Activated CD4-positive, CD25-positive, alpha-beta regulatory T cell treated with anti-CD3 and anti-CD28 coated beads, Interleukin-2, amount 50 U/mL, for 24 hours (primary cell): ENCODE measurements around the gene FKBP1A.

ENCODE experiments used
- ATAC-seq, 2 donors: fragments of 150-1000 bp; cut with Tn5 transposase; one replicate each; pipeline ENCODE4 v1.10.0; 2021; ENCODE audit warnings: mild to moderate bottlenecking in 1 of 2, moderate library complexity in 1 of 2

Gene FKBP1A

DNA sequence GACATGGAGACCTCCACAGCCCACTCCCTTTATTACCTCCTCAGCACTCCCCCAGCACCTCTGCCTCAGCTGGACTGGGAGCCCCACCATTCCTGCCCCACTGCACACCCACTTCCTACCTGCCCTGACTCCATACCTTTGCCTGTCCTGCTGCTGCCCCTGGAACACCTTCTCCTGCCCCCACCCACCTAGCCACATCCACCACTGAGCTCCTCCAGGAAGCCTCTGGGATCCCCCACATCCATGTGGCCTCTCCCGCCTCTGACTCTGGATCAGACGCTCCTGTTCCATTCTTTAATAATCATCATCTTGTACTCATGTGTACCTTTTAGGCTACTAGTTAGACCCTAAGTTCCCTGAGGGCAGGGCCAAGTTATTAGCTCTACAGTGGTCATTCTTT, 61.8 kb downstream of the FKBP1A start:
- ATAC-seq = no peak

DNA sequence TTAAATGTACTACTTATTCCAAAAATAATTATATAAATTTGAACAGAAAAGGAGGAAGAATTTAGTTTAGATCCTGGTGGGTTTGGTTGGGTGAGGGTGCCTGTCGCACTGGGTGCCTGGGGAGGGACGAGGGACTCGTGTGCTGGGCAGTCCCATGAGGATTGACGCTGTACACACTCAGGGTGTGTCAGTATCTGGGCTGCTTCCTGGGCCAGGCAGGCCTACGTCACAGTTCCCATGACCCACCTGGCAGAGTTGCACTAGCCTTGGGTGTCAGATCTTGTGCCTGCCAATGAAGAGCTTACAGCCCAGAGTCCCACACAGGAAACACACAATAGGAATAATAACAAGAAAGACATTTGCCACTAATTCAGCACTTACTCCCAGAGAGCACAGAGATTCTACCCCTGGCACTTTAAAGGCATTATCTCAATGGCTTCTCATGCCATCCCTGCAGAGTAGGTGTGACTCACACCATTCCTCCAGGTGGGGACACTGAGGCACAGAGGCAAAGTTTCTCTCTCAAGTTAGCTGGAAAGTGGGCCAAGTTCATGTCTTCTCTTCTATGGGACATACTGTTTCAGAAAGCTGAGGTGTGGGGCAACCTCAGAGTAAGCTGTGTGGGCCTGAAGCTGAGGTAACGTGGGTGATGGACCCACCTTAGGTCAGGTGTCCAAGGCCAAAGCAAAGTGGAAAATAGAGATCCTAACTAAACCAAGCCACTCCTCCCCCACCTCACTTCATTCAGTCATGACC, 62.6 kb downstream of the FKBP1A start:
- ATAC-seq = peak in 1 of 2 donors; percentile 14

DNA sequence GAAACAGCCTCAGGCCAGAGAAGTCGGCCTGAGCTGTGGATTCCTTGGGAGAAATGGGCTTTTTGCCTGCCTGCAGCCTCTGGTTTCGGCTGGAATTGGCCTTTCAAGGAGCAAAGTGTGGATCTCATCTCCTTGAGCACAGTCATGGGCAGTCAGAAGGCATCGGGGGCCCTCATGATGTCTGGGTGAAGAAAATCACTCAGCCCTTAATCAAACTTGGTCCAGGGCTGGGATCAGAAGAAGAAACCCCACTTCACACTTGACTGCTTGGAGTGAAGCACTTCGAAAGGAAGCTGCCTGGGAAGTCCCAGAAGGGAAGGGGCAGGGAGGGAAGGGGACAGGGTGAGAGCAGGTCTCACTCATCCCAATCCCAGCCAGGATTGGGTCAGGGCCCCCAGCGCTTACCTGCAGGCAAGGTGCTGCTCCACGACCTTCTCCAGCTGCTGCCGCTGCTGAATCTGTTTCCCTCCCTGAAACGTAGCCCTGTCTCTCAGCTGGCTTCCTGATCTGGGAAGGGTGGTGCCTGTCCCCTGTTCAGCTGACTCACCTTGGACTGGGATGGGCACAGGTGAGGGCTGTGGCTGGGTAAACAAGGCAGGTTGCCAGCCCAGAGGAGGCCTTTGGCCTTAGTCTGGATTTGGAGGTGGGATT, 64.0 kb downstream of the FKBP1A start, which contains the start of gene SDCBP2:
Gene SDCBP2 (minus strand): TSS at position 460 of the 651 bp plus-strand sequence. CDS start 8,723 bp downstream, outside the sequence.
- no peak for ATAC-seq

DNA sequence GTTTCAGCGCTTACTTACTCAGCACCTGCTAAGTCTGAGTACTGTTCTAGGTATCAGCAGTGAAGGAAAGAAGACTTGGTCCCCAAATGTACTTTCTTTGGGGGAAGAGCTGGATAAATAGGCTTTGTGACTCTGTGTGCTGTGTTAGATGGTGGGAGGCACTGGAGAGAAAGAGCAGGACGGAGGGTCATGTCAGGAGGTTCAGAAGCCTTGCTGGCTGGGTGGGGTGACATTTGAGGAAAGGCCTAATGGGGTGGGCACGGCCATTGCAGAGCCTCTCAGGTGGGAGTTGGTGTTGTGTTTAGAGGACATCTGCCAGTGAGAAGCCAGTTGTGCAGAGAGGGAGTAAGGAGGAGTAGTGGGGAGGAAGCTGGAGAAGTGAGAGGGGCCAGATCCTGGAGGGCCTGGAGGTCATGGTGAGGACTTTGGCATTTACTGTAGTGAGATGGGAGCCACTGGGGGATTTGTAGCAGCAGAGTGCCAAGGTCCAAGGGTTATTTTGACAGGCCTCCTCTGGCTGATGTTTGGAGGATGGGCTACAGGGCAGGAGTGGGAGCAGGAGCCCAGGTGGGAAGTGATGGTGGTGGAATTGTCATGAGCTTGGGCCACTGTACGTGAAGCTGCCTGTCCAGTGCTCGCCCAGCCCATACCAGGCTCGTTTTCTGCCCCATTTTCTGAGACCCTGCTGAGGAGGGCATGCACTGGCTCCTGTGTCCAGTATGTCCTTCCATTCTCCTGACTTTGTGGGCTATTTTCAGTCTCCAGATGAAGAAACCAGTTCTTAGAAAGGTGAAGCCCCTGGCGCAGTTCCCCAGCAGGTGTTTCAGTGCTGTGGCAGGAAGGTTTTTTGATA, 64.8 kb downstream of the FKBP1A start:
- no peak for ATAC-seq

DNA sequence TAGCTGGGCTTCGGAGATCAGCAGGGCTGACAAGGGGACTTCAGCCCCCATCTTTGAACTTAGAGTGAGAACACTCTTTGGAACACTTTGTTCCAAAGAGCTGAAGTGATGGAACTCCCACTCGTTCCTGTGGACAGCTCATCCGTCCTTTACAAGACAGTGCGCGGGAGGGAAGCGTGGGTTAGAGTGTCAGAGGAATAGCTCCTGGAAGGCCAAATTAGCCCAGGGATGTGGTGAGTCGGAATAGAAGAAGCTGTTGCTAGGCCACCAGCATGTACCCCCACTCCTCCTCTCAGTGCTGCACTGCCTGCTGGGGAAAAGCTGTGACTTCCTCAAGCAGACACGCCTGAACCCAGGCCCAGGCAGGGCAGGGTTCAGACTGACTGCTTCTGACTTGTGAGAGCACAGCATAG, 65.6 kb downstream of the FKBP1A start:
- no peak for ATAC-seq

DNA sequence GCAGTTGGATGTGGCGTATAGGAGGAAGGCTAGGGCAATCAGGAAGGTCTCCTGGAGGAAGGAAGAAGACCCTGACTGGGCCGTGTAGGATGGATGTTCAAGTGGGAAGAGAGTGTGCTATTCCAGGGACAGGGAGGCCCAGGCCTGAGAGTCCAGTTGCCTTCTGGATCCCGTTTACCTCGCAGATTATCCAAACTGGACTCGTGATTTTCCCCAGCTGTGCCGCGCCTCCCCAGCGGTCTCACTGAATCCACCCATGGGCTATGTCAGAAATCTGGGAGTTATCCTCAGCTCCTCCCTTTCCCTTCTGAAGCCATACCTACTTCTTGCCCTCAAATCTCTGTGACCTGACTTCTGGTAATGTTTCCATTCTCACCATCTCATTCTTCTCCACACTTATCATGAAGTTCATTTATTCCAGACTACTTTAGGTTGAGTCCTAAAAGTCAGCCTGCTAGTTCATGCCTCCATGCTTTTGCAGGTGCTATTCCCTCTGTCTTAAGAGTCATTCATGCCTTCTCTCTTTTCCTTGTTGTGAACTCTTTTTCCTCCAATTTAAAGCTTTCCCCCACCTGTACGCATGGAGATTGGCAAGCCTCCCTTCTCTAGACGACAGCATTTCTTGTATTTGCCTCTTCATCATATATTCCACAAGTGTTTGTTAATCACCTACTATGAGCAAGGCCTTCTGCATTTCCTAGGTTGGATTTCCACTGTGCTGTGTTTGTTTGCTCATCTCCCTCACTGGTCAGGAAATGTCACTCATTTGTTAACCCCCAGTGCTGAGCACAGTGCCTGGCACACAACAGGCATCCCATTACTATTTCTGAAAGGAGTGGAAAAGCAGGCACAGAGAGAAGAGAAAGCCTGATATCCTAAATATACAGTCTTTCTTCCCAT, 66.6 kb downstream of the FKBP1A start:
- ATAC-seq = no peak

DNA sequence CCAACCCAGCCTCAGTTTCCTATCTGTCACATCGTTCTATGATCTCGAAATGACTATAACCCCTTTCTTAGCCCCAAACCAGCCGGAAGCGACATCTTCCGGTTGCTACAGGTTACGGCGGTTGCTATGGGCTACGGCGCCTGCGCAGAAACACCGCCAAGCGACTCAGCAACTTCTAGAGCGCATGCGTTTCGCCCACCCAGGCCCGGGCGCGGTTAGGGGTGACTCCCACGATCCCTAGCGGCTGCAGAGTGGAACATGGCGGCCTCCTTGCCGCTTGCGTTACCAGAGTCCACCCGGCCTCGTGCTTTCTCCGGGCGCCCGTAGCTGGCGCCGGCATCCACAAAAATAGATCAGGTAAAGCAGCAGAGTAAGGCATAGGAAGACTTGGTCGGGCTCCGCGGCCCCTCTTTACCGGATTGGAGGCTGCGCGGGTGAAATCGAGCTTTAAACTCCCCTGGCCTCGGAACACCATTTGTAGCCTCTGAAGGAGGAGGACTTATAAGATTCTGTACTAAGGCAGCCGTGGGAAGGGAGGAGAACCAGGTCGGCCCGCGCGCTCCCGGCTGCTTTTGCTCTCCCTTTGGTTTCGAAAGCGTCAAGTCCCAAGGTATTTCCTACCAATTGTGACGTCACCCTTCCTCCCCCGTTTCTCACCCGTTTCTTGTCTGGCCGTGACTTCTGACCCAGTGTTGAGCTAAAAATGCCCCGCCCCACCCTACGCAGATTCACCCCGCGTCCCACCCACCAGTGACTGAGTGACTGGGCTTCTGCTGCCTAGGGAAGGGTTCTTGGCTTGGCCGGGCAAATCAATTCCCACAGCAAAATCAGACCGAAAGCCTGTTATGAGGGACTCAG, 67.5 kb downstream of the FKBP1A start:
- peak; percentile 82 to 89 for ATAC-seq

DNA sequence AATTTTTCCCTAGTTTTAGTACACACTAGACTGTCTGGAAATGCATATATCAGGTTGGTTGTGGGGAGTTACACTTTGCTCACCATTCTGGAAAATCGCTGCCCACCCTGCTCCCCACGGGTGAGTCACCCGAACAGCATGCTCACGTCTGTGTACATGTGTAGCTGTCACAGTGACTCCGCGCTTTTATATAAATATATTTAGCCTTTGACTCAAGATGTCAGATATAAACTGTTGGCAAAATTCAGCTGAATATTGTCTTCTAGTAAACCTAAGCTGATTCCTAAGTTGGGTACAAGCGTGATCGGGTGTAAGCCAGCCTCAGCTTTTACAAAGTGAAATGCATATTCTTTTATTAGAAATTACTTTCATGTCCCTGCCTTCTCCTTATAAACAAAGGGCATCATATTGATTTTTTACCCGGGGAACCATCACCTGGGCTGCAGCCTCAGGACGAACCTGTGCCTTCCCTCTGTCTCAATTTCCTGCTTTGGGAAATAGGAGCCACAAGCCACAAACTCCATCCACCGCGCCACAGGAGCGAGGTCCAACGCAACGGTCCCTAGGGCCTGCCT, 68.2 kb downstream of the FKBP1A start:
- peak; percentile 7 to 28 for ATAC-seq

DNA sequence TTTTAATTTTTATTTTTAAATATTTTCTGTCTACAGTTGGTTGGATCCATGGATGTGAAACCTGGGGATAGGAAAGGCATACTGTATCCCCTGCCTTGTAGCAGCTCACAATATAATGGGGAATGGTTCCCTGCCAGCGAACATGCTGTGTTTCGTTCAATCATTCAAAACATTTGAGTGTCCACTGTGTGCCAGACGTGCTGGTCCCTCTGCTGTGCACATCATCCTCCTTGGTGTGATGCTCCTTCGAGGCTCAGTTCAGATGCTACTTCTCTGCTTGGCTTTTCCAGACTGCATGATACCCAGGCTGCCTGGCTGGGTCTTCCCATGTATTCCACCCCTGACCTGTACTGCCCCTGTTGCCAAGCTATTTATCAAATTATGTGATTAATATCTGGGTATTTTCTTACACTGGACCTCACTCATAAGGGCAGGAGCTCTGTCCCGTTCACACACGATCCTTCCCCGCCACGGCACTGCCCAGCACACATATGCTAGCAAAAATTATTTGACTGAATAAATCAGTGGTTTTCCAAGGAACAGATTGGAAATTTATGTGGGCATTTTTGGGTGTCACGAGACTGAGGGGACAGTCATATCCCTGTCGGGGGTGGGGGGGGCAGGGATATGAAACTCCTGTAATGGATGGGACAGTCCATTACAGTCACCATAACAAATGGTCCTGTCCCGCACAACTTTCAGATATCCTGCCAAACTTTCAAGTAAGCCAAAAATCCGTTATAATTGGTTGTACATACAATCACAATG, 68.8 kb downstream of the FKBP1A start:
- ATAC-seq = no peak

DNA sequence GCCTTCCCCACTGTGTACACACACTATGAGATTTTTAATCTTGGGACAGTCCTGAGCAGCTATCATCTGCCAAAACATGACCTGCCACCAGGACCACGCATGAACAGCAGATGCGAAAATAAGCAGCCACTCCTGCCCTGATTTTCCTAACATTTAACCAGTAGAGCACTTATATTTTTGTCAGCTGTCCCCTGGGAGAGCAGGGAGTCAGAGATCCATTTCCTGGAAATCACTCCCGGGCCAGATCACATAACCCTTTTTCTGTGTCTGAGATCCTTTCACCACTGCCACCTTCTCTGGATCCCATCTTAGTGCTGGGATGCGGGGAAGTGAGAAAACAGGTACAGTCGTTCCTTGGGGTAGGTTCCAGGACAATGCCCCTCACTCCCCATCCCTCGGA, 69.6 kb downstream of the FKBP1A start:
- no peak for ATAC-seq

DNA sequence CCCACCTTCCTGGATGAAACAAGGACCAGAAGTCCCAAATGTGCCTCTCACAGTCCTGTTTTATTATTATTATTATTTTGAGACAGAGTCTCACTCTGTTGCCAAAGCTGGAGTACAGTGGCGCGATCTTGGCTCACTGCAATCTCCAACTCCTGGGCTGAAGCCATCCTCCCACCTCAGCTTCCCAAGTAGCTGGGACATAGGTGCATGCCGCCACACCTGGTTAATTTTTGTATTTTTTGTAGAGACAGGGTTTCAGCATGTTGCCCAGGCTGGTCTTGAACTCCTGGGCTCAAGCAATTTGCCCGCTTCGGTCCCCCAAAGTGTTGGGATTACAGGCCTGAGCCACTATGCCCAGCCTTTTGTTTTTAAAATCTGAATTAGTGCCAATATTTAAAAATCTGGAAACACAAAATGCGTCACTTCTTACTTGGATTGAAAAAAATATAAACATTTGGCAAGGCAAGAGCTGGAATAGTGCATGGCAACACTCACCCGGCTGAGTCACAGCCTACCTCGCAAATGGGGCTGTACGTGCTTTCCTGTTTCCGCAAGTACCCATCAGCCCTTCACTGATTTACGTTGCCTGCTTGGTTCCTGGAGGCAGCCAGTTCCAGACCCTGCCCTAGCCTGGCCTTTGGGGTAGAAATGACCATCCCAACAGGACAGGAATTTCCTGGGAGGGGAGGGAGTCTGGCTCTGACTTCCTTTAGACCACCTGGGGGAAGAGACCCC, 70.2 kb downstream of the FKBP1A start:
- ATAC-seq = no peak

DNA sequence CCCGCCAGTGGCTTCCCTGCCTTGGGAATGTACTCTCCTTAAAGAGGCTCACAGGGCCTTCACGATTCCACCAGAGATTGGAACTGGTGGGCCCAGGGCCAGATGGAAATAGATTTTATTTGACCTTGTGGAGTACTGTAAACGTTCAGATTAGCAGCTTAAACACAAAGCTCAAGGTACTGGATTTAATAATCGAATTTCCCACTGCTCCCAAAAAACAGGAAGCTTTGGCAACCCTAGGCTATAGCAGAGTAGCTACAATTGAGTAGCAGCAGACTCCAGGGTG, 71.3 kb downstream of the FKBP1A start:
- no peak for ATAC-seq

DNA sequence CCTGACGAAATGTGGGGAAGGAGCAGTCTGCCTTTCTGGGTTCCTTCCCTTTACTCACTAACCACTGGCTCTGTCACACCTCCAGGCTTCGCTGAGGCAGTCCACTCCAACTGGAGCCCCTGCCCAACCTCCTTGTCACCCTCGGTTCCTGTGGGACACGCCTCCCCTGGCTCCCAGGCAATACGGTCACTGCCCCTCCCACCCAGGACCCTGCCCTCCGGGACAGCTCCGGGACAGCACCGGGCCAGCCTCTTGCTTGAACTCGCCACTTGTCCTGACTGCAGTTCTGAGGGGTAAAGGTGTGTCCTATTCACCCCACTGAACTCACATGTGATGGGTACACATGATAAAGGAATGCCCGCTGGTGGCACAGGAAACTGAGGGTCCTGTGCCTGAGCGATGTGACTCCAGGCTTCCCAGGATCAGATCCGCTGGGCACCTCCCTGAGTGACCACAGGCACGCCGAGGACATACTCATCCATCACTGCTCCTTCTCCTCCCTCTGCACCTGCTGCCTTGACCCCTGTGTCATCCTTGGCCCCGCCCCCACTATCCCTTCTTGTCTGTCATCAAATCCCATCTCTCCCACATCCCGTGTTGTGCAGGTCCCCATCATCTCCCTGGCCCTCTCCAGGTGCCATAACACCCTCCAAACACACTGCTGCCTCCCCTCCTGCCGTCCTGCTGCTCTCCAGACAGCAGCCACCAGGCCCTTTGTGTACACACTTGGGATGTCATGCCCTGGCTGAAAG, 71.8 kb downstream of the FKBP1A start:
- no peak for ATAC-seq

DNA sequence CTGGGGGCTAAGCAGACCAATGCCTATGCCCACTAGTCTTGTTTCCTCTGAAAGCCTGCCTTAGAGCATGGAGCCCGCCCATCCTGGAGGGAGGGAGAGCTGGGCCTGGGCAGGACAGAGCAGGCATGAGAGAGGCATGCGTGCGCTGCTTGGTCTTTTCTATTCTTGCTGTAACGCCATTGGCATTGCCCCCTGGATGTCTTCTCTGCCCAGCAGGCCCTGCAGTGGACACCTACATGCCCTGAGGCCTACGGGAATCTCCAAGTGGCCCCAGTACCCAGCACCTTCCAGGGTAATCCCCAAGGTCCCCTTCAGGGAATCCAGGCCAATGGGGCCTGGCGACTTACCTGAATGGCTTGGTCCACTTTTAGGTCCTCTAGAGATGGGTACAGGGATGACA, 72.8 kb downstream of the FKBP1A start:
- no peak for ATAC-seq

DNA sequence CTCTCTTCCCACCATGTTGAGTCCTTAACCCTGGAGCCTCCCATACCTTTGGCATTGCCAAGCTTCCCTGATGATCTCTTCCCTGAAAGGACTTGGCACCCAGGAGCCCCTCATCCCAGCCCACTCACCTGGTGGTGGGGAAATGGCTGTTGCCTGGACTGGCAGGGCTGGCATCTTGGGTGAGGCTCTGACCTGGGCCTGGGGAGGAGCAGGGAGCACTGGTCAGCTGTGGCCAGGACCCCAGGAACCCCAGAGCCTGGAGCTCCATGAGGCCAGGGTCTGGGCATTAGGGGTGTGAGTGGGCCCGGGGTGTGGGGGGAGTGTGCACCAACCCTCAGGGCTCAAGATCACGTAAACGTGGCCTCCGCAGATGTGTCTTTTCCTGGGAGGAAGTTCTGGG, 73.4 kb downstream of the FKBP1A start:
- no peak for ATAC-seq

DNA sequence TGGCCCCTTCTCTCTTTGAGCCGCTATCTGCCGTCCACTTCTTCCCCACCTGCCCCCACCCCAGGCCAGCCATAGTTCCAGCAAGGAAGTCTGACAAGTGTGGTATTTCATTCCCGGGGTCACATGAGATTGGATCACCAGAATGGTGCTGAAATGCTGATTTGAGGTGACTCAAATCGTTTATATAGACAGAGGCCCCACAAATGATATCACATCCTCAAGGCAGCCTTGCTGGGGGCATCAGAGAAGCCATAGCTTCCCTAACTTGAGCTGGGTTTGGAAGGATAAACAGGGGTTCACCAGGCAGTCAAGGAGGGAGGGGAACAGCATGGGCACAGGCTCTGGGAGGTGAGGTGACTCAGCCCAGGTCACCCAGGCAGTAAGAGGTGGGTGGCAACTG, 73.8 kb downstream of the FKBP1A start:
- no peak for ATAC-seq
